Activated naive CD4-positive, alpha-beta T cell treated with Interleukin-2 at 50 U/mL for 16 hours (primary cell): ENCODE results near the gene TSEN34.
A peak's percentile ranks its signal among the peaks of the same experiment; 100 is the strongest.
"Not testable (repeated sequence)": the region's sequence is repeated elsewhere in the genome, so short reads cannot be mapped to it uniquely, and the experiment has no call there.

Experiments
- DNase-seq: peaks from one replicate; pipeline ENCODE4 v3.0.0-alpha.2; 2020

TSEN34 gene

GRCh38 chr19:54209811-54210494, 18.8 kb downstream of the TSEN34 start:
- no peak for DNase-seq

GRCh38 chr19:54211235-54211634, 20.1 kb downstream of the TSEN34 start:
- no peak for DNase-seq

DNA sequence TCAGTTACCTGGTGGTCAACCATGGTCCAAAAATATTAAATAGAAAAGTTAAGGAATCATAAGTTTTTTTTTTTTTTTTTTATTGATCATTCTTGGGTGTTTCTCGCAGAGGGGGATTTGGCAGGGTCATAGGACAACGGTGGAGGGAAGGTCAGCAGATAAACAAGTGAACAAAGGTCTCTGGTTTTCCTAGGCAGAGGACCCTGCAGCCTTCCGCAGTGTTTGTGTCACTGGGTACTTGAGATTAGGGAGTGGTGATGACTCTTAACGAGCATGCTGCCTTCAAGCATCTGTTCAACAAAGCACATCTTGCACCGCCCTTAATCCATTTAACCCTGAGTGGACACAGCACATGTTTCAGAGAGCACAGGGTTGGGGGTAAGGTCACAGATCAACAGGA, 23.1 kb downstream of the TSEN34 start:
- DNase-seq: not testable (repeated sequence)

GRCh38 chr19:54214734-54215133, 23.6 kb downstream of the TSEN34 start:
- DNase-seq: not testable (repeated sequence)

GRCh38 chr19:54216869-54217268, 25.8 kb downstream of the TSEN34 start:
- DNase-seq: no peak

GRCh38 chr19:54217517-54218247, 26.6 kb downstream of the TSEN34 start:
- DNase-seq: not testable (repeated sequence)

- no peak for DNase-seq
These were observed 27.2 kb downstream of the TSEN34 start for GRCh38 chr19:54218259-54218658.

GRCh38 chr19:54218960-54219661, 28.0 kb downstream of the TSEN34 start:
- DNase-seq: no peak

- DNase-seq: not testable (repeated sequence)
These were observed 28.6 kb downstream of the TSEN34 start for GRCh38 chr19:54219702-54220101.

DNA sequence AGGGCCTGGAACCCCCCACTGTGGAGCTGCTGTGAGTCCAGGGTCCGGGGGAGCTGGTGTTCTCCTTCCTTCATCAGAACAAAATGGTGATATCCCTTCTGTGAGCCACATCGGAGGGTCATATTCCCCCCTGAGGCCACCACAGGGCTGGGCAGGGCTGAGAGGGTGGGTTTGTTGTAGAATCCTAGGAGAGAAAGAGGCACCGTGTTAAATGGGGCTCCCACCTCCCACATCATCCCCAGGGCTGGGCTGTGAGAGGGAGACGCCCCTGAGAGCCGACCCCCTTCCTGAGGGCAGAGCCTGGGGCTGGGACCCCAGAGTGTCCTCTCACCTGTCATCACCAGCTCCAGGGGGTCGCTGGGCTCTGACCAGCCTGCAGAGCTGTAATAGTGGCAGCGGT, 30.8 kb downstream of the TSEN34 start:
- not testable (repeated sequence) for DNase-seq

- not testable (repeated sequence) for DNase-seq
These were observed 31.6 kb downstream of the TSEN34 start, which contains the start of gene LILRB3 for GRCh38 chr19:54222474-54223276. TSS of gene LILRB3 (minus strand) at chr19:54223007. CDS start at chr19:54222976, 31 bp downstream.

DNA sequence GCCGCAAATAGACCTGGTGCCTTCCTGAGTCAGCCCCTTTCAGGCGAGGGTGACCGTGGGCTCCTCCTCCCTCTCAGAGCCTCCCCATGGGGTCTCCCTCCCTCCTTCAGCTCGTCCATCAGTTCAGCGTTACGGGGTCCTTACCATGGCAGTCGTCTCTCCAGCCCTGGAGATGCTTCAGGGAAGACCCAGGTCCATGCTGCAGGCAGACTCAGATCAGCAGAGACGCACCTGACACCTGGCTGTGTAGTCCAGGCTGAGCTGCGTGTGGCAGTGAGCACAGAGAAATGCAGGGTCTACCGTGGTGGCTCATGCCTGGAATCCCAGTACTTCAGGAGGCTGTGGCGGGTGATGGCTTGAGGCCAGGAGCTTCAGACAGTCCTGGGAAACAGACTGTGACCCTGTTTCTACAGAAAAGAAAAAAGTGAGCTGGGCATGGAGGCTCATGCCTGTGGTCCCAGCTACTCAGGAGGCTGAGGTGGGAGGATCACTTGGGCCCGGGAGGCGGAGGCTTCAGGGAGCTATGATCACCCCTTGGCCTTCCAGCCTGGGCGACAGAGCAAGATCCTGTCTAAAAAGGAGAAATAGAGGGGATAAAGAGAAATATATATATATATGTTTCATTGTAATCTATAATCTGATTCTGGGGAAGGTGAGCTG, 32.3 kb downstream of the TSEN34 start:
- not testable (repeated sequence) for DNase-seq

DNA sequence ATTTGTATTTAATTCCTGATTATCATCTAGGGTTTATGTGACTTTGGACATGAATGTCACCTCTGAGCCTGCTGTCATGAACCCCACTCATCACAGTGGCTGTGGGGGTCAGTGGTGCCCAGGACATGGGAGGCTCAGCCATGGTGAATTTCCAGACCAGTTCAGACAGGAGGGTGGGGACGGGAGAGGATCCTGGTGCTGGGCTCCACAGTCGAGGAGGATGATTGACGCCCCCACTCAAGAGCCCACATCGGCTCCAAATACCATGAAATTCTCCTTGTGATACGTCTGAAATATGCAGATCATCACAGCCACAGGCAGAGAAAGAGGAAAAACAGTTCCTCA, 32.8 kb downstream of the TSEN34 start:
- not testable (repeated sequence) for DNase-seq

DNA sequence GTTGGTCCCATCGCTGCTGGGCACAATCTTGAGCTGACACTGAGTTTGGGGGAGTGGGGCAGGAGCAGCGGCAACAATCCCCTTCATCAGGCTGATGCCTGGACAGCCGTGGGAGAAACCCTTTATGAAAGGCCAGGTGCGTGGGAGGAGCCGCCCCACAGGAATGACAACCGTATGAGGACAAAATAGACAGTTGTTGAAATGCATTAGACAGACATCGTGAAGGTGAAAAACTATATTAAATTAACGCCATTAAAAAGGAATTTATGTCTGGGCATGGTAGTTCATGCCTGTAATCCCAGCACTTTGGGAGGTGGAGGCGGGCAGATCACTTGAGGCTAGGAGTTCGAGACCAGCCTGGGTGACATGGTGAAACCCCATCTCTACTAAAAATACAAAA, 33.5 kb downstream of the TSEN34 start:
- DNase-seq: not testable (repeated sequence)

GRCh38 chr19:54229146-54229545, 38.0 kb downstream of the TSEN34 start:
- DNase-seq: no peak

GRCh38 chr19:54230031-54230430, 38.9 kb downstream of the TSEN34 start:
- DNase-seq: no peak

GRCh38 chr19:54231077-54231931, 40.2 kb downstream of the TSEN34 start:
- peak; percentile 91 for DNase-seq

DNA sequence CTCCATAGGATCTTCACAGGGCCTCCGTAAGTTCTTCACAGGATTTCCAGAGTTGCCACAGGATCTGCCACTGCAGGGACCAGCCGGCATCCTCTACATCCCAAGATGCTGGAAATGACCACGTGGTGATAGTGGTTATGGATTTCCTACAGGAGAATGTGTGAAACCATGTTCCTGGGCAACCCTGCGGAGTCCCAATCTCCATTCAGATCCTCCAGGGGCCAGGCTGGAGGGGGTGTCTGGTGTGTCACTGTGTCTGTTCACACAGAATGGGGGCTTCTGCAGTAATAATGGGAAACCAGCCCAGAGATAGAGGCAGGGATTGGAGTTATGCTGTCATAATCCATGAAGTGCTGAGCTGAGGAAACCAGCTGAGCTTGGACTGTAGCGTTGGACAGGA, 42.8 kb downstream of the TSEN34 start:
- no peak for DNase-seq

GRCh38 chr19:54239491-54240371, 48.6 kb downstream of the TSEN34 start:
- not testable (repeated sequence) for DNase-seq
